WI38 (cell line): ENCODE data around the gene F8A1.
"Not testable (repeated sequence)": the region's sequence is repeated elsewhere in the genome, so short reads cannot be mapped to it uniquely, and the experiment has no call there.

ENCODE experiments used
- H3K4me3 ChIP-seq: 2 replicates; pipeline ENCODE4 v1.5.1; 2011; ENCODE audit warnings: low read depth, mild to moderate bottlenecking, control low read depth, low read length
- CTCF ChIP-seq: IDR thresholded peaks from 2 replicates; pipeline ENCODE4 v1.5.1; 2012; ENCODE audit warnings: low read depth, mild to moderate bottlenecking, control low read depth, low read length

The F8A1 gene

GRCh38 chrX:154886069-154886788 lies at the start of gene F8A1:
Gene F8A1 (plus strand): TSS chrX:154886355. CDS start chrX:154886375, 20 bp downstream.
- not testable (repeated sequence) for H3K4me3 ChIP-seq

DNA sequence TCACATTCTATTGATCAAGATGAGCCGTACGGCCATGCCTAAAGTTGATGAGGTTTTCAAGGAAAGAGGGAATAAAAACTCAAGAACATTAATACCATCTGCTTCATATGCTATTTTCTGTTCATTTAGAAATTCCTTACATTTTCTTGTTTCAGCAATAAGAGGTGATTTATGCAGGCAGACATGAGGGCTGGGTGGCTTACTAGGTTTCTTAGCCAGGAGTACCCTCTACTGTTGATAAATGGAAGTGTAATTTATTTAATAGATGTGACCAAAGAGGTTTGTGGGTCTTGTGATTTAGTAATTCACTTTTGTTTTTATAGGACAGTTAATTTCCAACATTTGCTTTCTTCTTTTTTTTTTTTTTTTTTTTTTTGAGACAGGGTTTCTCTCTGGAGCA lies 45.3 kb upstream of the F8A1 start:
- no peak for TF ChIP-seq CTCF
- no peak overlapping the region for H3K4me3 ChIP-seq

GRCh38 chrX:154850957-154851611 lies 35.1 kb upstream of the F8A1 start:
- no peak for TF ChIP-seq CTCF
- H3K4me3 ChIP-seq = no peak overlapping the region

DNA sequence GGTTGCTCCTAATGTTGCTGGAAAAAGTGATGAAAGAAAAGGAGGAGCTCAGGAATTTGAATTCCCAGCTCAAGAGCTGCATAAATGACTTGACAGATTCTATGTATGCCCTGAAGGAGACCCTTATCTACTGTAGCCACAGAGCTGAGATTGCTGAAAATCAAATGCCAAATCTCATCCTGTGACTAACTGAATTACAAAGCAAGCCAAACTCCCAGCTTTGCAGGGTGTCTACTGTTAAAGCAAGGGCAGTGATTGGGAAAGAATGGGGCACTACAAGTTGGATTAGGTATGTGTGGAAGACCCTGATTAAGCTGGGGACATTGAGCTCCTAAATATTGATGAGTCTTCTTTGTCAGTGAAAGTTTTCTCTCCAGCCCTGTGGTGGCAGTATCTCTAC lies 30.9 kb upstream of the F8A1 start:
- TF ChIP-seq CTCF = no peak

DNA sequence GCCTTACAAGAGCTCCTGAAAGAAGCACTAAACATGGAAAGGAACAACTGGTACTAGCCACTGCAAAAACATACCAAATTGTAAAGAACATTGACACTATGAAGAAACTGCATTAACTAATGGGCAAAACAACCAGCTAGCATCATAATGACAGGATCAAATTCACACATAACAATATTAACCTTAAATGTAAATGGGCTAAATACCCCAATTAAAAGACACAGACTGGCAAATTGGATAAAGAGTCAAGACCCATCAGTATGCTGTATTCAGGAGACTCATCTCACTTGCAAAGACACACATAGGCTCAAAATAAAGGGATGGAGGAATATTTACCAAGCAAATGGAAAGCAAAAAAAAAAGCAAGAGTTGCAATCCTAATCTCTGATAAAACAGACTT lies 17.6 kb upstream of the F8A1 start:
- H3K4me3 ChIP-seq = not testable (repeated sequence)

More for the DNA sequence above, 30.9 kb upstream of the F8A1 start:
- H3K4me3 ChIP-seq = no peak overlapping the region

GRCh38 chrX:154873329-154873728 lies 12.8 kb upstream of the F8A1 start:
- TF ChIP-seq CTCF = no peak
- H3K4me3 ChIP-seq = no peak overlapping the region

DNA sequence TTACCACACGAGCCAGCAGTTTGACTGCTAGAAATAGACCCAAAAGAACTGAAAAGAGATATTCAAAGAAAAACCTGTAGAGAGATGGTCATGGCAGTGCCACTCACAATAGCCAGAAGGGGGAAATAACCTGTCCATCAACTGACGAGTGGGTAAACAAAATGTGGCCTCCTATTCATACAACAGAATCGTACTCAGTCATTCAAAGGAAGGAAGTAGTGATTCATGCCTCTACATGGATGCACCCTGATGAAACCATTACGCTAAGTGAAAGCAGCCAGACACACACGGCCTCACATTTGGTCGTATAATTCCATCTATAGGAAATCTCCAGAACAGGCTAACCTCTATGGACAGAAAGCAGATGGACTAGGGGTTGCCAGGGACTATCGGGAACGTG lies 2.1 kb upstream of the F8A1 start:
- H3K4me3 ChIP-seq = not testable (repeated sequence)

GRCh38 chrX:154885057-154885456 lies 1.1 kb upstream of the F8A1 start:
- not testable (repeated sequence) for H3K4me3 ChIP-seq

- H3K4me3 ChIP-seq = not testable (repeated sequence)
Measured at GRCh38 chrX:154885549-154885948, 606 bp upstream of the F8A1 start.

DNA sequence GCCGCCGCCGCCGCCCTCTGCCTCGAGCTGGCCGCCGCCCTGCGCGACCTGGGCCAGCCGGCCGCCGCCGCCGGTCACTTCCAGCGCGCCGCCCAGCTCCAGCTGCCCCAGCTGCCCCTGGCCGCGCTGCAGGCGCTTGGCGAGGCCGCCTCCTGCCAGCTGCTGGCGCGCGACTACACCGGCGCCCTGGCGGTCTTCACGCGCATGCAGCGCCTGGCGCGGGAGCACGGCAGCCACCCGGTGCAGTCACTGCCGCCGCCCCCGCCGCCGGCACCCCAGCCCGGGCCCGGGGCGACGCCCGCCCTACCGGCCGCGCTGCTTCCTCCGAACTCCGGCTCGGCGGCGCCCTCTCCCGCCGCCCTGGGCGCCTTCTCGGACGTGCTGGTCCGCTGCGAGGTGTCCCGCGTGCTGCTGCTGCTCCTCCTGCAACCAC lies 650 bp downstream of the F8A1 start:
- H3K4me3 ChIP-seq = not testable (repeated sequence)
